Measurements from ENCODE around the gene KAZALD1. TPM values are rescaled to one million over a fixed set of nuclear protein-coding genes. Genes with fewer than 3 reads are reported as not detected.

KAZALD1 gene
- polyA plus RNA-seq, 1 donor from 2014 or later = 1.6 TPM

GRCh38 chr10:101110856-101111523 is 49.2 kb downstream of the KAZALD1 start:
- no peak for TF ChIP-seq SMC3 (conservative IDR thresholded peaks at IDR 0.05; ENCODE audit: poor library complexity)
- H3K4me2 ChIP-seq (ENCODE audit: low read length) = no peak overlapping the region
- no peak overlapping the region for H3K27ac ChIP-seq (ENCODE audit: low read length)
- no peaks in the 10 kb centered on the region for H3K79me2 ChIP-seq (replicated peaks; ENCODE audit: insufficient read depth, low read length)
- no peaks in the 10 kb centered on the region for H3K9me2 ChIP-seq (ENCODE audit: insufficient read depth, low read length)
- H3K4me3 ChIP-seq (ENCODE audit: low read length) = no peak overlapping the region
- H3K36me3 ChIP-seq (ENCODE audit: insufficient read depth, low read length) = no peaks in the 10 kb centered on the region
- H2AFZ ChIP-seq (ENCODE audit: low read depth, low read length) = no peak overlapping the region
- no peaks in the 10 kb centered on the region for H3K9me3 ChIP-seq (ENCODE audit: low read length)
- no peaks in the 10 kb centered on the region for H4K20me1 ChIP-seq (ENCODE audit: insufficient read depth)
- no peak overlapping the region for H3K9ac ChIP-seq (ENCODE audit: low read length)
- H3K27me3 ChIP-seq (ENCODE audit: insufficient read depth, low read depth, low read length) = peaks cover 31% of the 10 kb centered on the region
- H3F3A ChIP-seq (ENCODE audit: insufficient read depth, low read length, poor library complexity, severe bottlenecking) = no peaks in the 10 kb centered on the region

DNA sequence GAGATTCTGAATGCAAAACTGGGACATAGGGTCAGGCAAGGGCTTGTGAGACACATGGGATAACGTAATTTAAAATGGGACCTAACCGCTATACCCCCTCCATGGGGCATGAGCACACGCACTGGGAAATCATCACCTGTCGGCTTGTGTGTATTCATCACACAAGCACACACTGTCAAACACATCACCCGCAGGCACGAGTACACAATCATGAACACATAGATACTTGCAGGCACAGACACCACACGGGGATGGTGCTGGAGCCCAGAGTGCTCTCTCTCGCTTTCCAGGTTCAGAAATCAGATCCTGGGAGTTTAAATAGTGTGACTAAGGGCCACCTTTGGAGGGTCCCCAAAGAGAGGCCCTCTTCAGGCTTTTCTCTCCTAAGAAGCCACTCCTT is 49.8 kb downstream of the KAZALD1 start:
- H4K20me1 ChIP-seq (ENCODE audit: insufficient read depth) = no peaks in the 10 kb centered on the region
- H3K9ac ChIP-seq (ENCODE audit: low read length) = no peak overlapping the region
- no peak overlapping the region for H3K4me3 ChIP-seq (ENCODE audit: low read length)
- H2AFZ ChIP-seq (ENCODE audit: low read depth, low read length) = no peak overlapping the region
- H3K9me3 ChIP-seq (ENCODE audit: low read length) = no peaks in the 10 kb centered on the region
- H3K27ac ChIP-seq (ENCODE audit: low read length) = no peak overlapping the region
- peaks cover 36% of the 10 kb centered on the region for H3K27me3 ChIP-seq (ENCODE audit: insufficient read depth, low read depth, low read length)
- no peaks in the 10 kb centered on the region for H3K9me2 ChIP-seq (ENCODE audit: insufficient read depth, low read length)
- H3K4me2 ChIP-seq (ENCODE audit: low read length) = no peak overlapping the region
- no peaks in the 10 kb centered on the region for H3K79me2 ChIP-seq (replicated peaks; ENCODE audit: insufficient read depth, low read length)
- TF ChIP-seq, protein P1, sequence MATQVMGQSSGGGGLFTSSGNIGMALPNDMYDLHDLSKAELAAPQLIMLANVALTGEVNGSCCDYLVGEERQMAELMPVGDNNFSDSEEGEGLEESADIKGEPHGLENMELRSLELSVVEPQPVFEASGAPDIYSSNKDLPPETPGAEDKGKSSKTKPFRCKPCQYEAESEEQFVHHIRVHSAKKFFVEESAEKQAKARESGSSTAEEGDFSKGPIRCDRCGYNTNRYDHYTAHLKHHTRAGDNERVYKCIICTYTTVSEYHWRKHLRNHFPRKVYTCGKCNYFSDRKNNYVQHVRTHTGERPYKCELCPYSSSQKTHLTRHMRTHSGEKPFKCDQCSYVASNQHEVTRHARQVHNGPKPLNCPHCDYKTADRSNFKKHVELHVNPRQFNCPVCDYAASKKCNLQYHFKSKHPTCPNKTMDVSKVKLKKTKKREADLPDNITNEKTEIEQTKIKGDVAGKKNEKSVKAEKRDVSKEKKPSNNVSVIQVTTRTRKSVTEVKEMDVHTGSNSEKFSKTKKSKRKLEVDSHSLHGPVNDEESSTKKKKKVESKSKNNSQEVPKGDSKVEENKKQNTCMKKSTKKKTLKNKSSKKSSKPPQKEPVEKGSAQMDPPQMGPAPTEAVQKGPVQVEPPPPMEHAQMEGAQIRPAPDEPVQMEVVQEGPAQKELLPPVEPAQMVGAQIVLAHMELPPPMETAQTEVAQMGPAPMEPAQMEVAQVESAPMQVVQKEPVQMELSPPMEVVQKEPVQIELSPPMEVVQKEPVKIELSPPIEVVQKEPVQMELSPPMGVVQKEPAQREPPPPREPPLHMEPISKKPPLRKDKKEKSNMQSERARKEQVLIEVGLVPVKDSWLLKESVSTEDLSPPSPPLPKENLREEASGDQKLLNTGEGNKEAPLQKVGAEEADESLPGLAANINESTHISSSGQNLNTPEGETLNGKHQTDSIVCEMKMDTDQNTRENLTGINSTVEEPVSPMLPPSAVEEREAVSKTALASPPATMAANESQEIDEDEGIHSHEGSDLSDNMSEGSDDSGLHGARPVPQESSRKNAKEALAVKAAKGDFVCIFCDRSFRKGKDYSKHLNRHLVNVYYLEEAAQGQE (IDR thresholded peaks at IDR 0.05; ENCODE audit: borderline replicate concordance) = no peak
- TF ChIP-seq POLR2AphosphoS5 (IDR thresholded peaks at IDR 0.05) (no peak), EZH2 (IDR thresholded peaks at IDR 0.05; ENCODE audit: borderline replicate concordance, insufficient read depth, low read length, poor library complexity, severe bottlenecking) (no peak), SMC3 (conservative IDR thresholded peaks at IDR 0.05; ENCODE audit: poor library complexity) (no peak), TAF1 (IDR thresholded peaks at IDR 0.05; ENCODE audit: low read depth) (no peak), RAD21 (conservative IDR thresholded peaks at IDR 0.05) (no peak)
- H3K36me3 ChIP-seq (ENCODE audit: insufficient read depth, low read length) = no peaks in the 10 kb centered on the region
- no peaks in the 10 kb centered on the region for H3F3A ChIP-seq (ENCODE audit: insufficient read depth, low read length, poor library complexity, severe bottlenecking)

GRCh38 chr10:101112799-101113594 is 51.2 kb downstream of the KAZALD1 start:
- Histone ChIP-seq H3K27ac (ENCODE audit: low read length) (no peak overlapping the region), H3K4me2 (ENCODE audit: low read length) (no peak overlapping the region), H3K4me3 (ENCODE audit: low read length) (no peak overlapping the region), H2AFZ (ENCODE audit: low read depth, low read length) (no peak overlapping the region), H3K36me3 (ENCODE audit: insufficient read depth, low read length) (no peaks in the 10 kb centered on the region), H3F3A (ENCODE audit: insufficient read depth, low read length, poor library complexity, severe bottlenecking) (no peaks in the 10 kb centered on the region), H3K27me3 (ENCODE audit: insufficient read depth, low read depth, low read length) (peaks cover 49% of the 10 kb centered on the region), H3K9me3 (ENCODE audit: low read length) (no peaks in the 10 kb centered on the region), H3K79me2 (replicated peaks; ENCODE audit: insufficient read depth, low read length) (no peaks in the 10 kb centered on the region), H4K20me1 (ENCODE audit: insufficient read depth) (no peaks in the 10 kb centered on the region), H3K9ac (ENCODE audit: low read length) (no peak overlapping the region), H3K9me2 (ENCODE audit: insufficient read depth, low read length) (no peaks in the 10 kb centered on the region)
- no peak for TF ChIP-seq POLR2AphosphoS5 (IDR thresholded peaks at IDR 0.05)
- TF ChIP-seq MXI1 (conservative IDR thresholded peaks at IDR 0.05; ENCODE audit: poor library complexity, severe bottlenecking) = no peak
- no peak for TF ChIP-seq RAD21 (conservative IDR thresholded peaks at IDR 0.05)
- TF ChIP-seq, protein P1 (IDR thresholded peaks at IDR 0.05; ENCODE audit: borderline replicate concordance) = no peak
- no peak for TF ChIP-seq SMC3 (conservative IDR thresholded peaks at IDR 0.05; ENCODE audit: poor library complexity)
- no peak for TF ChIP-seq TAF1 (IDR thresholded peaks at IDR 0.05; ENCODE audit: low read depth)
- no peak for TF ChIP-seq EZH2 (IDR thresholded peaks at IDR 0.05; ENCODE audit: borderline replicate concordance, insufficient read depth, low read length, poor library complexity, severe bottlenecking)
- no peak for TF ChIP-seq CTCF (IDR thresholded peaks at IDR 0.05; ENCODE audit: poor library complexity, severe bottlenecking)
- TF ChIP-seq EP300 (conservative IDR thresholded peaks at IDR 0.05; ENCODE audit: poor library complexity, severe bottlenecking) = no peak
